ENCODE results near the gene UBE2E1.
"Not testable (repeated sequence)": the region's sequence is repeated elsewhere in the genome, so short reads cannot be mapped to it uniquely, and the experiment has no call there.

UBE2E1 gene

DNA sequence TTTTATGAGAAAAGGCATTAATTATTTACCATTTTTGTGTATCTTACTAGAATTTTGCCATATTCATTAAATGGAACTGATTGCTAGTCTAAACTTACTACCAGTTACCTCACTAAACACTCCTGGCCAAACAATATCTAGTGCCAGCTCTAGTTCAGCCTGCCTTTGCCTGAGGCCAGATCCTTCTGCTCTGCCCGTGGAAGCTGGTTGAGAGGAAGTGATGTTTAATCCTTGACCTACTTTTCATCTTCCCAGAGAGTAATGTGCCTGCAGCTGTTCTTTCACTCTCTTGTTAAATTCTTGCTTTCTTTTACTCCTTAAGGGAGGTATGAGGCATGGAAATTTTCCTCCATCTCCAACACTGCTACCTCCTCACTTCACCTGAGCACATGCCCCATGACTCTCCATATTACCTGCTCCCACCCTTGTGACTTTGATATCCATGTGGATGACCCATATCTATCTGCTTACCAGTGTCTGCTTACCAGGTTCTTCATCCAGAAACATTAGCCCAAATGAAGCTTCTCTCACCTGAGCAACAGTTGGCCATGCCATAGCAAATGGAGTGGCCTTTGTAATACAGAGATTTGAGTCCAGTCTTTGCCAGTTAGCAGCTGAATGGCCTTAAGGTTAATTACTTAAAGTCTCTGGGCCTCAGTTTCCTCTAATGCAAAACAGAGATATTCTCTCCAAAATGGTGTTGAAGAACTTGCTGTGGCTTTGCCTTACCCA, 53.4 kb downstream of the UBE2E1 start:
- DNase-seq: no peak

DNA sequence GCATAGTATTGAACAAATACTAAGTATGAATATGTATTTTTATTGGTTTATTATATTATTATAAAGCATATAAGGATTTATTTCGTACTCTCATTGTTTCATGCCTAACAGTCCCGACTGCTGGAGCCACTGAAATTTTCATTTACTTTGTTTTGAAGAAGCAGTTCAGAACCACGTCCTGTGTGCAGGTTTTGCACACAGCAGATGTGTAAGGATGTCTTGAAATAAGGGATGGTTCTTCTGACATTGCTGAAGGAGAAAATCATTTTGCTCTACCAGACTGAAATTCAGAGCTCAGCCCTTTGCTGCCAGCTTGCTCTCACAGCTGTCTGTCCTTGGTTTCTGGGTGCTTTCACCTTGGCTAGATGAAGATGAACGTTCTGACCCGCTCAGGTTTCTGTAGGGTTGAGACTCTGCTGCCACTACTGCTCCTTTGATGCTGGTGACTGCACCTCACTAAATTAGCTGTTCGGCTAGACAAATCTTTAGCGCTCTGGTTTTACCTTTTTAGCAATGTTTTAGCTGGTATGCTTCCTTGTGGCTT, 54.2 kb downstream of the UBE2E1 start:
- no peak for DNase-seq

DNA sequence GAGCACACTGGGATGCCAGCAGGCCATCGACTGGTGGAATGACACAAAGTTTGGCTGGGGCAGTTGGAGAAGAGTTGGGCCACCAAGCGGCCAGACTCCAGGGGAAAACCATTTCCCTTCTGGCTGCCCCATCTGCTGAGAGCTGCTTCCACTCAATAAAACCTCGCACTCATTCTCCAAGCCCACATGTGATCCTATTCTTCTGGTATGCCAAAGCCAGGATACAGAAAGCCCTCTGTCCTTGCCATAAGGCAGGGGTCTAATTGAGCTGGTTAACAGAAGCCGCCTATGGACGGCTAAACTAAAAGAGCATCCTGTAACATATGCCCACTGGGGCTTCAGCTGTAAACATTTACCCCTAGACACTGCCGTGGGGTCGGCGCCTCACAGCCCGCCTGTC, 55.9 kb downstream of the UBE2E1 start:
- DNase-seq: no peak

DNA sequence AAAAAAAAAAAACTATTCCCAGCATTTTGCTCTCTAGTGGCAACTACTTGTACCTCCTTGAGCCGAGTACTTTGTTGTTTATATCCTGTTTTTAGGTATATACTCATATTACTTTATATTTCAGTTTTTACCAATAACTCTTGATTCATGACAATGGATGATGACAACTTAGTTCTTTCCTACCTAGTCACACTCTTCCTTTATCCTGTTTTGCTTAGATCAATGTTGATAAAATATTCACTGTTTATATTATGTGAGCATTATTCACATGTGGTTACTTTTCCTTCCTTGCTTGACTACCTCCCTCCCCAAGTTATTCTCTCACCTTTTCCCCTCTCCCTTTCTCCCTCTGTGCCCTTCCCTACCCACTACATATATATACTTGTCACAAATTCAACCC, 57.3 kb downstream of the UBE2E1 start:
- no peak for DNase-seq

DNA sequence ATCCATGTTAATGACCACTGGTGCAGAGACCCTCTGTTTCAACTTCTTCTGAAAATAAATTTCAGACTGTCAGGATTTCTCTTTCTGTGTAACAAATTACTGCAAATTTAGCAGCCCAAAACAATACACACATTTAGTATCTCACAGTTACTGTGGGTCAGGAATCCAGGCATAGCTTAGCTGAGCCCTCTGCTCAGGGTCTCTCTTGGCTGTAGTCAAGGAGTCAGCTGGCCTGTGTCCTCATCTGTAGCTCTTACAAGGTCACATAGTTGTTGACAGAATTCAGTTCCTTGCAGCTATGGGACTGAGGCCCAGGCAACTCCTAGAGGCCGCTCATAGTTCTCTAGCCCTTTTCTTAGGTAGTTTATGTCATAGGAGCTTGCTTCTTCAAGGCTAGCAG, 59.2 kb downstream of the UBE2E1 start:
- no peak for DNase-seq

DNA sequence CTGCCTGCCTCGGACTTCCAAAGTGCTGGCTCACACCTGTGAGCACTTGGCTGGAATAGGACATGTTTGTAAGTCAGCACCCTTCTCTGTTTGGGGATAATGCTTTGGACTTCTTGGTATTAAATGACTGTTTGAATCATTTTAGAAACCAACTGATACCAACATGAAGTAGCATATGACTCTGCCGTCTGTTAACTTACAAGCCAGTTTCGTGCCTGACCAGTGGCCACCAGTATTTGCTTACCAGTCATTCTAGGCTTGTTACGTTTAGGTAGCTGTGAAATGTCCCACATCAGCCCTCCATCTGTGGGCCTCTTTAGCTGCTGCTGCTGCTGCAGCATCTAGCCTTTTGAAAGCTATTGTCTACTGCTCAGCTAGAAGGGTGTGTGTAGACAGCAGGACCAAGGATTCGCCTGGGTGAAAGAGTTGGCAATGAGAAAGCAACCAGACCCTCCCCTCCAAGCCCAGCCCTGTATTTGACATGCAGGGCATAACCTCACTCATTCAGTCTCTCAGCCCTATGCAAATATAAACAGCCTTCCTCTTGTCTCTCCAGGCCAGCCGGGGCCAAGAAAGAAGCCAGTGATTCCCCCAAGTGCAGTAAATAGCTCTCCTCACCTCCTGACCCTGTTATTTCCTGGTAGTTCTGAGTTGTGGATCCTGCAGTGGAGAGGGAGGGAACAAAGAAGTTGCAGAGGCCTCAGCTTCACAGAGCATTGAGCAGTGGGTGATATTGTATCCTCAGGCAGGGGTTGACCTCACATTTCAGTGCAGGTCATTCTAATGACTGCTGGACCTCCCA, 60.0 kb downstream of the UBE2E1 start:
- no peak for DNase-seq

DNA sequence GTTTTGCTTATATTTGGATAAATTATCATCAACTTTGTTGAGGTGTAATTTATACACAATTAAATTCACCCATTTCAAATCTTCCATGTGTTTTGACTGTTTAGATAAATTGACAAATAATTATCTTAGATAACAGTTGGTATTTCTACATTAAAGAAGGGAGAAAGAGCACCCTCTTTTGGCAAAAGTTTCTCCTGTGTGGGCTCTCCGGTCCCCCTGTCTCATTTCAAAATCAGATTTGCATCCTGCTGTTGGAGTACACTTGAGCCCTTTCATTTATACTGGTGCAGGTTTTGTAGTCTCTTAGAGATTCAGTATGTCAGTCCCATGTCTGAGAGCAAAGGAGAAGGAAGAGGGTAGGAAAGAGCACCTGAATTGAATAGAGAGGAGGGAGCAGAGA, 61.6 kb downstream of the UBE2E1 start:
- DNase-seq: no peak

DNA sequence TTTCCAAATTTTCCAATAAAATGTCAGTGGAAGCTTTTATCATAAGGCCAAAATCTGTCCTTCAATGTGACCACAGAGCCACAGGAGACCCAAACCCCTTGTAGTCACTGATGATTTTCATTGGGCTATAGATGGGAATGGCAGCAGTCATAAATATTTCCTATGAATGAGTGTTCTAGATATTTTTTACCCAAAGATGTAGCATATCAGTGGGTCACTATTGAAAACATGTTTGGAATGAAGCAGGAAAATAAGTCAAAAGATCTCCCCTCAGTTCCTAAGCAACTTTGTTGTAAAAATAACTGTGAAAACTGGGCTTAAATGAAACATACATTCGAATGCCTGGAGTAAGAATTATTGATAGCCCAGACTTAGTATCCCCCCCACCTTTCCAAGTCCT, 62.1 kb downstream of the UBE2E1 start:
- DNase-seq: no peak

DNA sequence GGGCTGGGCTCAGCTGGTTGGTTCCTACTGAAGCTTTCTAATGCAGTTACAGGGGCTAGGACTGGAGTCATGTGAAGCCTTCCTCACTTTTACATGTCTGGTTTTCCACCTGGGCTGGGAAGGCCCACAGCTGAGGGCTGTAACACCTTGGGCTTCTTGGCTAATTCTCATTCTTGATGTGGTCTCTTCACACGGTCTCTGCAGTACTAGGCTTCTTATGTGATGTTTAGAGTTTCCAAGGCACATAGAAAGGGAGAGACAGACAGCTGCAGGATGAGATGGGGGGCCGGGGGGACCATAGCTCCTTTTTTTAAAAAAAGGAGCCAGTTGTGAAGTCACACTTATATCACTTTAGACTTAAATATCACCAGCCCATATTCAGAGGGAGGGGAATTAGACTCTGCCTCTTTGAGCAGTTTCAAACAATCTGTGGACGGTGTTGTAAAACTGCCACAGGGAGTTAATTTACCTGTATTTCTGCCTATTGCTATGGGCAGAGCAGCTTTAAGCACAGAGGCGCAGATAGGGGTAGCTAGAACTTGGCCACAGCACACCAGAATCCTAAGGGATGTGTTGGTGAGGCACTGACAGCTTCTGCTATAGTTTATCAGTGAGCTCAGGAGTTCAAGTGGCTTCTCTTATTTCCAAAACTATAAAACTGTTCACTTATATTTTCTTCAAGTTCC, 64.4 kb downstream of the UBE2E1 start:
- no peak for DNase-seq

DNA sequence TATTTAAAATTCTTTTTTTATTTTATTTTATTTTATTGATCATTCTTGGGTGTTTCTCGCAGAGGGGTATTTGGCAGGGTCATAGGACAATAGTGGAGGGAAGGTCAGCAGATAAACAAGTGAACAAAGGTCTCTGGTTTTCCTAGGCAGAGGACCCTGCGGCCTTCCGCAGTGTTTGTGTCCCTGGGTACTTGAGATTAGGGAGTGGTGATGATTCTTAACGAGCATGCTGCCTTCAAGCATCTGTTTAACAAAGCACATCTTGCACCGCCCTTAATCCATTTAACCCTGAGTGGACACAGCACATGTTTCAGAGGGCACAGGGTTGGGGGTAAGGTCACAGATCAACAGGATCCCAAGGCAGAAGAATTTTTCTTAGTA, 64.9 kb downstream of the UBE2E1 start:
- not testable (repeated sequence) for DNase-seq

DNA sequence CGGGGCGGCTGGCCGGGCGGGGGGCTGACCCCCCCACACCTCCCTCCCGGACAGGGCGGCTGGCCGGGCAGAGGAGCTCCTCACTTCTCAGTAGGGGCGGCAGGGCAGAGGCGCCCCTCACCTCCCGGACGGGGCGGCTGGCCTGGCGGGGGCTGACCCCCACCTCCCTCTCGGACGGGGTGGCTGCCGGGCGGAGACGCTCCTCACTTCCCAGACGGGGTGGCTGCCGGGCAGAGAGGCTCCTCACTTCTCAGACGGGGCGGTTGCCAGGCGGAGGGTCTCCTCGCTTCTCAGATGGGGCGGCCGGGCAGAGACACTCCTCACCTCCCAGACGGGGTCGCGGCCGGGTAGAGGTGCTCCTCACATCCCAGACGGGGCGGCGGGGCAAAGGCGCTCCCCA, 65.6 kb downstream of the UBE2E1 start:
- not testable (repeated sequence) for DNase-seq

DNA sequence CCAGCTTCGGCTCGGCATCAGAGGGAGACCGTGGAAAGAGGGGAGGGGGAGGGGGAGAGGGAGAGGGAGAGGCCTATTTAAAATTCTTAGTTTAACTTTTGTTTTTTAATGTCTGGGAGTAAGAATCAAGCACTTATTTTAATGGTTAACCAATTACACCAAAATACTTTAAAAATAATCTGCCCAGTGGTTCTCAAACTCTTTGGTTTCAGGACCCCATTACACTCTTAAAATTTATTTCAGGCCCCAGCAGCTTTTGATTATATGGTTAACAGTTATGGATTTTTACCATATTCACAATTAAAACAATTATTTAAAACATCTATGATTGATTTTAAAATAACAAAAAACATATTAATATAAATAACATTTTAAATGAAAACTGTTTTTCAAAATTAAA, 66.6 kb downstream of the UBE2E1 start:
- no peak for DNase-seq

DNA sequence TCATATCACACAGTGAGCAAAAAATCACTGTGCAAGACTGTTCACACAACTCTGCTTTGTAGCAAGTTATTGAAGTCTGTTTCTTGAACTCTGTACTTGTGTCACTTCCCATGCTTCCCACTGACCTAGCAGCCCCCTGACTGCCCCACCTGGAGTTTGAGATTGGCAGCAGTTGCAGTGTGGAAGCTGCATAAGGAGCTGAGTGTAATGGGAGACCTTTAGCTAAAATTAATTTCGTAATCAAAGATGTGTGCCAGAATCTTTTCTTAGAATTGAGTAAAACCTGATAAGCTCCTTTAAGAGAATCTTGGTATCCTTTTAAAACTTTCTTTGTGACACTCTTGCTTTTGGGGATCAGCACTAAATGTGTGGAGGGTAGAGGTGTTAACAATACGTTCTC, 68.2 kb downstream of the UBE2E1 start:
- no peak for DNase-seq

DNA sequence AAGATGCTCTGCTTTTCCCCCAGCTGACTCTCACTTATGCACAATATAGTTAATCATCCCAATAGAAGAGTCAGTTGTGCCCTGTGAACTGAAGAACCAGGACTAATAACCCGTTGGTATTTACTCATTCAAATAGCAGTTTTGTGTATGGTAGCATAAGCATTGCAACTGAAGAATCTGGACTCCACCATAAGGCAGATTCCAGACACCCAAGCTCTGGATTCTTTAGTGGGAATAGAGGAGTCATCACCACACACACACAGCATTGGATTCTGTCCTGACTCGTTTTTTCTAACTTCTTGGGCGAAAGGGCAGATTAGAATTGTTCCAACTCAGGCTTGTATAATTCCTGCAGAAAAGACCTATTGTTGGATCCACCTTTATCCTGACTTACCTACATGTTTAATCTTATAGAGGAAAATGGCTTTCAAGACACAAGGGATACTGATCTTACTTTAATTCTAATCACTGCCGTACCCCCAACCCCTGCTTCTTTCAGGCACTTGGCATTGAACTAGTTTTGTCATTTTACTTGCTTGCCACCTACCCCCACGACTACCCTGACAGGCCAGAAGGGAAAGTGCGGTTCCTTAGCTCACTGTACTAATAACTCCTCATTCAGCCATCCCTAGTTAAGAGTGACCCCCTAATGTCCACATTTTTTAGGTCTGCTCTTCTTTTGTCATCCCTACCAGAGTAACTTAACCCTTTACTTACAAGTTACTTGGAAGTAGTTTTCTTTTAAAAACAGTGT, 68.8 kb downstream of the UBE2E1 start:
- no peak for DNase-seq

DNA sequence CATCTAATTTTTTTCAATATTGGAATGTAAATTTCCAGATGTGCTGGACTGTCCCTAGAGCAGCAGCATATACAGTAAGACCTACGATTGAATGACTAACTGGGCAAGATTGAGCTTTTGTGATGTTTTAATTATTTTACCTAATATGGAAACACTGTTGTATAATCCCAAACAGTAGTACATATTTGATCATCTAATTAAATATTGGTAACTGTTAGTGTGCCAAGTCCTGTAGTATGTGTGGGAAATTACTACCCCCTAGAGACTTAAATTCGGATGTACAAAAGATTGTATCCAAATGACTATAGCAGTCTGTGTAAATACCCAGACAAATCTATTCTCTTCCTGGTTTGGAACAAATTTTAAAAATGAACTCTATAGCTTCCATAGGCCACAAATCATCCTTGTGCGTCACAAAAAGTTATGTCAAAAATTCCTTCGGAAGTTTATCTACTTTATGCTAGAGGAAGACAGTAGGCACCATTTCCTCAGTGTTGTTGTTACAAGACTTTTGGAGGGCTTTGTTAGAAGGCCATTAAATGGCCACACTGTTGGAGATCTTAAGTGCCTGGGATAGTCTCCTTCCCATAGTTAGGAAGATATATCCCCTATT, 69.5 kb downstream of the UBE2E1 start:
- DNase-seq: no peak

DNA sequence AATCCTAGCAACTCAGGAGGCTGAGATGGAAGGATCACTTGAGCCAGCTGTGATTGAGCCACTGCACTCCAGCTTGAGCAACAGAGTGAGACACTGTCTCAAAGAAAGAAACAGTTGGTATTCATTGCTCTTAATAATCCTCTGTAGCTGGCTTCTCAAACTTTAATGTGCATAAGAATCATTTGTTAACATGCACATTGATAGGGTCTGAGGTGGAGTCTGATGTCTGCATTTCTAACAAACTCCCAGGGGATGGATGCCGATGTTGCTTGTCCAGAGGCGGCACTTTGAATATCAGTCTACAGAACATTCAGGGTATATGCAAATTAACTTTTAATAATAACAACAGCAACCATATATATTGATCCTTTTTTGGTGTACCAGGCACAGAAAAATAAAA, 71.2 kb downstream of the UBE2E1 start:
- no peak for DNase-seq

DNA sequence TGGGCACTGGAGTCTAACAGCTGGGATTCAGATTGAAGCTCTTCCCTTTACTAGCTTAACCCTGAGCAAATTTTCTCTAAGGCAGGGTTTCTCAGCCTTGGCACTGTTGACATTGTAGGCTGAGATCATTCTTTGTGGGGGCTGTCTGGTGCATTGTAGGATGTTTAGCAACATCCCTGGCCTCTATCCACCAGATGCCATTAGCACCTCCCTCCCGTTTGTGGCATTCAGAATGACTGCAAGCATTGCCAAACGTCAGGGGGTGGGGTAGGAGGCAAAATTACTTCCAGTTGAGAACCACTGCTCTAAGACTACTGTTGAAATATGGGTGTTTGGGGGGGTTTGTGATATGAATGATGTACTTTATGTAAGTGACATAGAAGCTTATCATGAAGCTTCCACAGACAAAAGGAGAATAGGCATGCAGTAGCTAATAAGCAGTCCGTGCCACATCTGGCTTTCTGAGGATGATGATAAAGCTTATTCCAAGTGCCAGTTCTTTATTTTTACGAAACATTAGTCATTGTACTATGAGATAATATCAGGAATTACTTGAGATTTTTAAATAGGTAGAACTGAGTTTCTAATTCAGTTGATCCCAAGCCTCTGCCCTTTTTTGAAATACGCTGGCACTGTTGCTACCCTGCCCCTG, 71.7 kb downstream of the UBE2E1 start:
- no peak for DNase-seq

DNA sequence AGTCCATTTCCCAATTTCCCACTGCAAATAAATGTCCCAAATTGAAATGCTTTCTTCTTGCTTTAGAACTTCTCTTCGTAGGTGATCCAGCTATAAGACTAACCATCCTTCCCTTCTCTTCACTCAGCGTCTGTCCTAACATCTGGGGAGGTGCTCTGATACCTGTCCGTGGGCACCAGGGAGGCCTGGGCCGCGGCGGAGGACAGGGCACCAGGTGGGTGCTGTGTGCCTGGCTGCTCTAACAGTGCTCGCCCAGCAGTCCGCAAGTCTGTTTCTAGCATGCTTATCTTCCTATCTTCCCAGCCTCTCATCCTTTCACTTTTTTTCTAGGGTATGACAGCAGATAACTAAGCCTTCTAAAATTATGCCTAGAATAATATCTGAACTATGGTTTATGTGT, 73.7 kb downstream of the UBE2E1 start:
- no peak for DNase-seq

DNA sequence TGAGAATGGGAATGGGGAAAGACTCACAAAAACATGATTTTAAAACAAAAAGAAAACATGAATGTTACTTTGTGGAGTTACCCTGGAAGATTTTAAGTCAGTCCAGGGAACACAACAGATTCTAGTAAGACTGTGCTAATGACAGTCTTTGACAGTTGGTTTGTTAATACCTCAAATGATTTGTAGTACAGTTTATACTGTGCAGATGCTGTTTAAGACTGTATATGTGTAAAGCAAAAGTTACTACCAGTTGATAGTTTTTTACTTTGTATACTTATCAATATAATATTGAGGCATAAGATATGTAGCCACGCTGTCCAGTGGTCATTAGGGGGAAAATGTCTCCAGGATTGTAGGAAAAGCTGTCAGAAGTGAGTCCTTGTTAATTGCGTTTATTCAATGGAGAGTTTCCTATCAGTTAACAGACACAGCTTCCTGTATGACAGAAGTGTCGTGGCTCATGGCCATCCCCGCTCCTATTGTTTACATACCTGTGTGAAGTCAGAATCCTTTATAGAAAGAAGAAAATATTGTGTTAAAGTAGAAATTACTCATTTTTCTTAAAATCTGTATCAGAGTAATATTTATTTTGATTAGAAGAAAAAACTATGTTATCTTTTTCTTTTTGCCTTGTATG, 75.1 kb downstream of the UBE2E1 start:
- no peak for DNase-seq

DNA sequence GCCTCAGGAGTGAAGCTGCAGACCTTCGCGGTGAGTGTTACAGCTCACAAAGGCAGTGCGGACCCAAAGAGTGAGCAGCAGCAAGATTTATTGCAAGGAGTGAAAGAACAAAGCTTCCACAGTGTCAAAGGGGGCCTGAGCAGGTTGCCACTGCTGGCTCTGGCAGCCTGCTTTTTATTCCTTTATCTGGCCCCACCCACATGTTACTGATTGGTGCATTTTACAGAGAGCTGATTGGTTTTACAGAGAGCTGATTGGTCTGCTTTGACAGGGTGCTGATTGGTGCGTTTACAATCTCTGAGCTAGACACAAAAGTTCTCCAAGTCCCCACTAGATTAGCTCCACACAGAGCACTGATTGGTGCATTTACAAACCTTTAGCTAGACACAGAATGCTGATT, 76.2 kb downstream of the UBE2E1 start:
- not testable (repeated sequence) for DNase-seq

DNA sequence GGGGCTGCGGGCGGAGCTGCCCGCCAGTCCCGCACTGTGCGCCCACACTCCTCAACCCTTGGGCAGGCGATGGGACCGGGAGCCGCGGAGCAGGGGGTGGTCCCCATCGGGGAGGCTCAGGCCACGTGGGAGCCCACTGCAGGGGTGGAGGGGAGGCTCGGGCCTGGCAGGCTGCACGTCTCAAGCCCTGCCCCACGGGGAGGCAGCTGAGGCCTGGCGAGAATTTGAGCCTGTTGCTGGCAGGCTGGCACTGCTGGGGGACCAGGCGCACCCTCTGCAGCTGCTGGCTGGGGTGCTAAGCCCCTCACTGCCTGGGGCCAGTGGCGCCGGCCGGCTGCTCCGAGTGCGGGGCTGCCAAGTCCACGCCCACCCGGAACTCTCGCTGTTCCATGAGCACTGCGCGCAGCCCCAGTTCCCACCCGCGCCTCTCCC, 76.7 kb downstream of the UBE2E1 start:
- DNase-seq: no peak

Measured in NCI-H1930 (cell line).